WTC11 (cell line): ENCODE measurements around the gene ERBB4.

Source experiments
- CREB1 ChIP-seq: sonication (generic); formaldehyde crosslinking; IDR thresholded peaks from 2 replicates; pipeline ENCODE4 v1.8.0; 2023; ENCODE audit warnings: mild to moderate bottlenecking, missing genetic modification reagents
- JUN ChIP-seq: sonication (generic); formaldehyde crosslinking; IDR thresholded peaks from 2 replicates; pipeline ENCODE4 v1.8.0; 2023; ENCODE audit warnings: mild to moderate bottlenecking, missing genetic modification reagents
- TF ChIP-seq, protein P1 (sequence below): fragments of 200-600 bp; IDR thresholded peaks from 2 replicates; pipeline ENCODE4 v1.8.0; 2022; ENCODE audit warnings: antibody characterized with exemption
- TF ChIP-seq, protein P2 (sequence below): sonication (generic); formaldehyde crosslinking; IDR thresholded peaks from 2 replicates; pipeline ENCODE4 v1.8.1; 2023; ENCODE audit warnings: mild to moderate bottlenecking, missing genetic modification reagents, borderline replicate concordance
- TF ChIP-seq, protein P3 (sequence below): sonication (generic); formaldehyde crosslinking; IDR thresholded peaks from 2 replicates; pipeline ENCODE4 v1.8.1; 2022; ENCODE audit warnings: mild to moderate bottlenecking, missing genetic modification reagents, moderate library complexity, borderline replicate concordance

DNA sequence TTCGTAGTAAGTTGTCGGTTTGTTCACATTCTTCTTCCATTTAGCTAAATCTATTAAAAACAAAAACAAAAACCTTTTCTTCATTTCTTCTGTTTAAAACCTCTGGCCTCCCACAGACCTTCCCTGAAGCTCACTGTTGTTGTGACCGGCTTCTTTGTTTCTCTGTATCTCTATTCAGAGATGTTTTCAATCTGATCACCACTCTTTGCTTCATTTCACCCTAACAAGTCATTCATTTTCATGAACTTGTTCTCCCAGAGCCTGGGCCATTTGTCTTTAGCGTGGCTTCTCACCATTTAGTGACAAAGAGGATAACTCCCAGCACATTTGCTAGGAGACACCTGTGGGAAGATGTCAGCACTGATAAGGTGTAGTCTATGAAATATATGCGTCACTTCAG, 794.2 kb downstream of the ERBB4 start:
- TF ChIP-seq CREB1 (CRISPR knock-in tag) (no peak), JUN (CRISPR knock-in tag) (no peak)
- TF ChIP-seq, protein P1, sequence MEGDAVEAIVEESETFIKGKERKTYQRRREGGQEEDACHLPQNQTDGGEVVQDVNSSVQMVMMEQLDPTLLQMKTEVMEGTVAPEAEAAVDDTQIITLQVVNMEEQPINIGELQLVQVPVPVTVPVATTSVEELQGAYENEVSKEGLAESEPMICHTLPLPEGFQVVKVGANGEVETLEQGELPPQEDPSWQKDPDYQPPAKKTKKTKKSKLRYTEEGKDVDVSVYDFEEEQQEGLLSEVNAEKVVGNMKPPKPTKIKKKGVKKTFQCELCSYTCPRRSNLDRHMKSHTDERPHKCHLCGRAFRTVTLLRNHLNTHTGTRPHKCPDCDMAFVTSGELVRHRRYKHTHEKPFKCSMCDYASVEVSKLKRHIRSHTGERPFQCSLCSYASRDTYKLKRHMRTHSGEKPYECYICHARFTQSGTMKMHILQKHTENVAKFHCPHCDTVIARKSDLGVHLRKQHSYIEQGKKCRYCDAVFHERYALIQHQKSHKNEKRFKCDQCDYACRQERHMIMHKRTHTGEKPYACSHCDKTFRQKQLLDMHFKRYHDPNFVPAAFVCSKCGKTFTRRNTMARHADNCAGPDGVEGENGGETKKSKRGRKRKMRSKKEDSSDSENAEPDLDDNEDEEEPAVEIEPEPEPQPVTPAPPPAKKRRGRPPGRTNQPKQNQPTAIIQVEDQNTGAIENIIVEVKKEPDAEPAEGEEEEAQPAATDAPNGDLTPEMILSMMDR: no peak
- TF ChIP-seq, protein P2, sequence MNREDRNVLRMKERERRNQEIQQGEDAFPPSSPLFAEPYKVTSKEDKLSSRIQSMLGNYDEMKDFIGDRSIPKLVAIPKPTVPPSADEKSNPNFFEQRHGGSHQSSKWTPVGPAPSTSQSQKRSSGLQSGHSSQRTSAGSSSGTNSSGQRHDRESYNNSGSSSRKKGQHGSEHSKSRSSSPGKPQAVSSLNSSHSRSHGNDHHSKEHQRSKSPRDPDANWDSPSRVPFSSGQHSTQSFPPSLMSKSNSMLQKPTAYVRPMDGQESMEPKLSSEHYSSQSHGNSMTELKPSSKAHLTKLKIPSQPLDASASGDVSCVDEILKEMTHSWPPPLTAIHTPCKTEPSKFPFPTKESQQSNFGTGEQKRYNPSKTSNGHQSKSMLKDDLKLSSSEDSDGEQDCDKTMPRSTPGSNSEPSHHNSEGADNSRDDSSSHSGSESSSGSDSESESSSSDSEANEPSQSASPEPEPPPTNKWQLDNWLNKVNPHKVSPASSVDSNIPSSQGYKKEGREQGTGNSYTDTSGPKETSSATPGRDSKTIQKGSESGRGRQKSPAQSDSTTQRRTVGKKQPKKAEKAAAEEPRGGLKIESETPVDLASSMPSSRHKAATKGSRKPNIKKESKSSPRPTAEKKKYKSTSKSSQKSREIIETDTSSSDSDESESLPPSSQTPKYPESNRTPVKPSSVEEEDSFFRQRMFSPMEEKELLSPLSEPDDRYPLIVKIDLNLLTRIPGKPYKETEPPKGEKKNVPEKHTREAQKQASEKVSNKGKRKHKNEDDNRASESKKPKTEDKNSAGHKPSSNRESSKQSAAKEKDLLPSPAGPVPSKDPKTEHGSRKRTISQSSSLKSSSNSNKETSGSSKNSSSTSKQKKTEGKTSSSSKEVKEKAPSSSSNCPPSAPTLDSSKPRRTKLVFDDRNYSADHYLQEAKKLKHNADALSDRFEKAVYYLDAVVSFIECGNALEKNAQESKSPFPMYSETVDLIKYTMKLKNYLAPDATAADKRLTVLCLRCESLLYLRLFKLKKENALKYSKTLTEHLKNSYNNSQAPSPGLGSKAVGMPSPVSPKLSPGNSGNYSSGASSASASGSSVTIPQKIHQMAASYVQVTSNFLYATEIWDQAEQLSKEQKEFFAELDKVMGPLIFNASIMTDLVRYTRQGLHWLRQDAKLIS: no peak
- TF ChIP-seq, protein P3, sequence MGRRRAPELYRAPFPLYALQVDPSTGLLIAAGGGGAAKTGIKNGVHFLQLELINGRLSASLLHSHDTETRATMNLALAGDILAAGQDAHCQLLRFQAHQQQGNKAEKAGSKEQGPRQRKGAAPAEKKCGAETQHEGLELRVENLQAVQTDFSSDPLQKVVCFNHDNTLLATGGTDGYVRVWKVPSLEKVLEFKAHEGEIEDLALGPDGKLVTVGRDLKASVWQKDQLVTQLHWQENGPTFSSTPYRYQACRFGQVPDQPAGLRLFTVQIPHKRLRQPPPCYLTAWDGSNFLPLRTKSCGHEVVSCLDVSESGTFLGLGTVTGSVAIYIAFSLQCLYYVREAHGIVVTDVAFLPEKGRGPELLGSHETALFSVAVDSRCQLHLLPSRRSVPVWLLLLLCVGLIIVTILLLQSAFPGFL (CRISPR knock-in tag): no peak
